Mammary epithelial cell (primary cell): Measurements from ENCODE around the gene CLMN.

Experiments
- CTCF ChIP-seq, 2 donors: IDR thresholded peaks in 1 of 2; conservative IDR thresholded peaks in 1 of 2; 2 replicates each; pipeline ENCODE4 v1.5.1; 2011 to 2012; ENCODE audit warnings: inconsistent platforms in 2 of 2, low read length in 2 of 2, mild to moderate bottlenecking in 2 of 2, control low read depth in 1 of 2, low read depth in 1 of 2; ENCODE audit not compliant: insufficient read depth in 1 of 2; ENCODE audit errors: extremely low read depth in 1 of 2
- EZH2 ChIP-seq: IDR thresholded peaks from 2 replicates; pipeline ENCODE4 v1.6.1; 2012; ENCODE audit warnings: low read length, inconsistent platforms, borderline replicate concordance

- TF ChIP-seq CTCF (conservative IDR thresholded peaks at IDR 0.05 in 1 of 2, IDR thresholded peaks at IDR 0.05 in 1 of 2; ENCODE audit: extremely low read depth in 1 of 2, insufficient read depth in 1 of 2, low read depth in 1 of 2, low read length in 2 of 2) (no peak), EZH2 (no peak)
Observed at GRCh38 chr14:95339301-95339865, 19.7 kb upstream of the CLMN start.
